Measurements from ENCODE around the gene MCOLN3.
"Not testable (repeated sequence)": the region's sequence is repeated elsewhere in the genome, so short reads cannot be mapped to it uniquely, and the experiment has no call there.

The MCOLN3 gene

DNA sequence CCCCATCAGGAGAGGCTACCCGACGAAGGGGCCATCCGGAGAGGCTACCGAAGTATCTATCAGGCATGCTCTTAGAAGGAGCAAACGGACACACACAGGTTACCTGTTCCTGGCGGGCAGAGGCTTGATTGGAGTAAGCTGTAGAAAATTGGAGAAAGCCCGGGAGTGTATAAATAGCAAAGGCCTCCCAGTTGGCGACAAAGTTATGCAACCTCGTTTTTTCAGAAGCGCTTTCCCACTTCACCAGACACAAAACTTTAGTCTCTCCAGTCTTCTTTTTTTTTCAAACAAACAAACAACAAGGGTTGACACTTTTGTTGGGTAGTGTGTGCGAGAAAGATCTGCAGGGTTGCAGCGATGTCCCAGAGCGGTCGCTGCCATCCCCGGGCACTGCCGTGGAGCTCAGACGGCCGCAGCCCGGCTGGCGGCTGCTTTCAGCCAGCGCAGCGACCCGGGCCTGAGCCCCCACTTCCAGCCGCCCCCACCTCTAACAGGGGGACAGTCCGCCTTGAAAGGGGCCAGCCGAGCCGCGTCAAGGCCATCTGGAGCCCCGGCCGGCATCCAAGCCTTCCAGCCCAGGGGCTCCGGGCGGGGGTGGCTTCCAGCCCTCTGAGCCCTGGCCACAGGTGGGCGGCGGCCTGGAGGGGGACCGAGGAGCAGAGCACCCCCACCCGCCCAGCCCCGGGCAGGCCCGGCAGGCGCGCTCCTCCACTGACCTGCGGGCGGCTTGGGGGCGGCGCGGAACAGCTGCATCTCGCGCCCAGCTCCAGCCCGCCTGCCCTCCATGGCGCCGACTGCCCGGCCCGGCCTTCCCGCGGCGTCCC lies 616 bp downstream of the MCOLN3 start:
- DNase-seq (ENCODE audit: low read depth) = no peak

DNA sequence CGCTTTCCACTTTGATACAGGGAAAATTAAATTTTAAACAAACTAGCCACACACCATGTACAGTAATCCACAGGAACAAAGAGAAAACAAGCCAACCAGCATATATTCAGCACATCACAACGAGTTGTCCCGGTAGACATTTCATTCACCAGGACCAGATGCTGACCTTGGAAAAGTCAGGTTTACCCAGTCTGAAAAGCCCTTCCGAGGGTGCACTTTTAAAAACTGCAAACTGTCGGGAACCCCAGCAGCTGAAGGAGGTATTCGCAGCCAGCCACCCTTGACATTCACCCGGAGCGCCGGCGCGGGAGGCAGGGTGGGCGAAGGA lies 1.2 kb downstream of the MCOLN3 start:
- DNase-seq (ENCODE audit: low read depth) = no peak

DNA sequence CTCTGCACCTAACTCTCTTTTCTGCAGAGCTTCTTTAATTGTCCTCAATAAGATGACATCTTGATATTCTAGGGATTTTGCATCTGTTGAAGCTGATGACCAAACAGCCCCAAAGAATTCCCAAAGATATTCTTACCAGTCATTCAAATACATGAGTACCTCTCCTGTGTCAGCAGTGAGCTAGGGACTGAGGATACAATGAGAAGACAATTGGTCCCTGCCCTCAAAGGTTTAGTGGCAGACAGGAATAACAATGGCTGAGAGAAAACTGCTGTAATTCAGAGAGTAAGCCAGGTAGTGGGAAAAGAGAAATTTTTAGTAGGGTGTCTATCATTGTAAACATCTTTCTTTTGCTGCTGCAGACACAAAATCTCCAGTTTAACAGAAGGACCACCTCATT lies 5.9 kb downstream of the MCOLN3 start:
- no peak for DNase-seq (ENCODE audit: low read depth)

DNA sequence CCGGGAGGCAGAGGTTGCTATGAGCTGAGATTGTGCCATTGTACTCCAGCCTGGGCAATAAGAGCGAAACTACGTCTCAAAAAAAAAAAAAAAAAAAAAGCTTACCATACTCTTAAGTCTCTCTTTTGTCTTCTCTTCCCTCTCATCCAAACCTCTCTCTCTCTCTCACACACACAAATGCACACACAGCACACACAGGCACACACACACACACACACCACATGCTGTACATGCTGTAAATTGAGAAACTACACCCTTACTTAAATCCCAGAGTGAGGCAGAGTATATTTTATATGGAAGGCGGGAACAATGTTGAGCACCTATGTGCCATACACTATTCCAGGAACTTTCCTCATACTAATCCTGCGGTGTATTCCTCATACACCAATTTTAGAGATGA lies 6.5 kb downstream of the MCOLN3 start:
- DNase-seq (ENCODE audit: low read depth) = no peak

DNA sequence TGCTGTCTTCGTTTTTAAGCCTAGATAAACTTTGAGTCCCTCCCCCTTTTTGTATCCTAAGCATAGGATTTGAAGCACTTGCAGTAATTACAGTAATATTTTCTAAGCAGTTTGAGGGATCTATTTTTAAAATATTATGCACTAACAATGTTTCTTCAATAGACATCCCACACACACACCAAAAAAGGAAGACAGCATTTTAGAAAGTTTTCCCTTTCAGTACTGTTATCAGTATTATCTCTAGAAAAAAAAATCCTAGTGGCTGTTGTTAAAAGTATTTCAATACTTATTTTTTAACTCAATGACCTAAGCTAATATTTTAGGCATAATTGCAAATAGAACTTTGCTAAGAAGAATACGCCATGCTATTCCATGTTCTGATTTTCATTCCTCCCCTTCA lies 15.1 kb downstream of the MCOLN3 start:
- DNase-seq (ENCODE audit: low read depth) = no peak

DNA sequence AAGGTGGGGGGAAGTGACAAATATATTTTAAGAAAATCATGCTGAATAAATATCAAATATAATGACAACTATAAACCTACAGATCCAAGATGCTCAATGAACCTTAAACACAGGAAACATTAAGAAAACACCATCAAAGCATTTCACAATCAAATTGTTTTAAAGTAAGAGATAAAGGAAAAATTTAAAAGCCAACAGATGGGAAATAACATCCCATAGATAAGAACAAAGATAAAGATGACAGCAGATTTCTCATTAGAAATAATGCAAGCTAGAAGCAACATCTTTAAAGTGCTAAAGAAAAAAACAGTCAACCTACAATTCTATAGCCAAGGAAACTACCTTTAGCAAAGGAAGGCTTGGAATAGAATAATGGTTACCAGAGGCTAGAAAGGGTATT lies 17.8 kb downstream of the MCOLN3 start:
- no peak for DNase-seq (ENCODE audit: low read depth)

DNA sequence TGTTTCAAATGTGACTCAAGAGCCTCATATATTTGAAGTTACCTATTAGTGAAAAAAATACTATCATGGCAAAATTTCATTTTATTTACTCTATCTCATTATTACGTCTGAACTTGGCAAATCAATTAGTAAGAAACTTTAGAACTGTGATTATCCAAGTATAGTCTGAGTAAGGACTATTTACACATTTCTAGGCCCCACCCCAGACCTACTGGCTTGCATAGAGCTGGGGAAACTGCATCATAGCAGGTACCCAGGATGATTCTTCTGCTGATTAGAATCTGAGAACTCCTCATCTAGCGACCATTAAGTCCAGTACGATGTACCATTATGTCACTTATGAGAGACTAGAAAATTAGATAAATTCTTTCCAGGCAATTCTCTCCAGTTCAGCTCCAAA lies 20.1 kb downstream of the MCOLN3 start:
- DNase-seq (ENCODE audit: low read depth) = no peak

DNA sequence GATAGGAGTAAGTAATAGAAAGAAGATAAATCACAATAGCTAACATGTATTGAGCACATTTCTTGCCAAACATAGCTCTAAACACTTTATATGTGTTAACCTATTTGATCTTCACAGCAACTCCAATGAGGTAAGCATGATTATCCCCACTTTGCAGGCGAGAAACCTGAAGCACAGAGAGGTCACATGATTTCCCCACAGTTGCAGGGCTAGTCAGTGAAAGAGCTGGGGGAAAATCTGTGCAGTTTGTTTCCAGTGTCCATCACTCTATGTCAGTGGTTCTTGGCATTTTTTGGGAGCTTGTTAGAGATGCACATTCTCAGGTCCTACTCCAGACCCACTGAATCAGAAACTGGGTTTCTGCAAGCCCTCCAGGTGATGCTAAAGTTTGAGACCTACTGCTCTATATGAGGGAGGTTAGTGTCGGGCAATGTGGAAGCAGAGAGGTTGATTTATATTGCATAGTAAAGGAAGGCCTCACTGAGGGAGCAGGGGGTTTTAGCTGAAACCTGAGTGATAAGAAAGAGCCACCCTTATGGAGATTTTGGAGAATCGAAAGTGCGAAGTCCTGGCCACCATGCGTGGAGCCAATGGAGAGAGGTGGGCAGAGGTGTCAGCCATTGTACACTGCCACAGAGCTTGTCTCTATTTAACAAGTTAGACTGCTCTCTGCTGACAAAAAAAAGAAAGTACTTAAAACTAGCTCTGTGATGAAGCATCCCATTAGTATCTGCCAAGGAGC lies 20.9 kb downstream of the MCOLN3 start:
- no peak for DNase-seq (ENCODE audit: low read depth)

DNA sequence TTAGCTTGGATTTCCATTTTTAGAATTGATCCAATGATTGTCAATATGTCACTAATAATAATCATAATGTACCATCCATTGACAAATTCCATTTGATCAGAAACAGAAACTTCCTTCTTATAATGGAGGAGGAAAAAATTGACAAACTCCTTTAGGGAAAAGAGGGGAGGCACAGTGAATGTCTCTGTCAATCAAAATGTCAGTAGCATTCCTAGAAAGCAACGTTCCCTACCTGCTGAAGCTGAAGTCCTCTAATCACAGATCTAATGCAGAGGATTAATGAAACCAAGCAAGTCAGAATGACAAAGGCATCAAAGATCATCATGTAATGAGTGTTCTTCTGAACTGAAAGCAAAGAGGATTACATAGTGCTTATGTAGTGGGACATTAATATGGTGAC lies 22.4 kb downstream of the MCOLN3 start:
- DNase-seq (ENCODE audit: low read depth) = no peak

DNA sequence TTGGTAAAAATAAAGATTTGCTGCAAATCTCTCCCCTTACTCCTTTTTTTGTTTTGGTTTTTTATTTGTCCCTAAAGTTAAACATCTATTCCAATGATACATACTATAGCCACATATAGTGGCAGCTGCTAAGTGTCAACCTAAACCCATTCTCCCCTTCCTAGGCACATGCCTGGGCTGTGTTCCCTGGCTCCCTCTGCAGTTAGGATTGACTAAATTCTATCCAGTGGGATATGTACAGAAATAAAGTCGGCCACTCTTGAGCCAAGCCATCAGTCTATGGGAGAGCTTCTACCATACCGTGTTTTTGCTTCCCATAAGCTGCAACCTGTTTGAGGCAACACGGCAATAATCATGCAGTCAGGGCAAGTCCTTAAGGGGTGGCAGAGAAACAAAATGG lies 23.6 kb downstream of the MCOLN3 start:
- no peak for DNase-seq (ENCODE audit: low read depth)

DNA sequence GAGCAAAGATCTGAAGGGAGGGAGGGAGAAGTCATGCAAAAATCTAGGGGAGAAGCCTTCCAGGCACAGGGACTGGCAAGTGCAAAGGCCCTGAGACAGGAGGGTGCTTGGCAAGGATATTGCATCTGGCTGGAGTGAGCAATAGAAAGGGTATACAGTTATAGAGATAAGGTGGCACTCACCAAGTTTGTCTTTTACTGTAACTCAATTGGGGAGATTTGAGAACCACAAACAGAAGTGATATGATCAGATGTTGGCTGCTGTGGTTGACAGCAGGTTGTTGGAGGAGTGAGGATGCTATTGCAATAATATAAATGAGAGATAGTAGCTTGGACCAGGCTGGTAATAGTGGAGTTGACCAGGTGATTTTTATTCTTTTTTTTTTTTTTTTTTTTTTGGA lies 25.6 kb downstream of the MCOLN3 start:
- no peak for DNase-seq (ENCODE audit: low read depth)

DNA sequence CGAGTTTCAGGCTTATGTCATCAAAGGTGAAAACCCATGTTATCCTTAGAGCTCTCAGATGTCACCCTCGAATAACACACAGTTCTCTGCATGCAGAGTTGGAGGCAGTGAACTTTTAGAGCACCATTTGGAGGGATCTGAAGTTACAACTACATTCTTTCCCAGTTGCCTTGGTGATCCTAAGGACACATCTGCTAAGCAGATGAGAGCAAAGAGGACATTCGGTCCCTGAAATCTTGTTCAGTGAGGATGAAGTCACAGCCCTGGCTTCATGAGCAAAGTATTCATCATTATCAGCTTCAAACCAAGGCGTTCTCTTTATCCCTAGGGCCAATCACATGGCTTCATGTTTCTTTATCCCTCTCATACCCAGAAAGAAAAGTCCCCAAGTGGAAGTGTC lies 28.3 kb downstream of the MCOLN3 start:
- no peak for DNase-seq (ENCODE audit: low read depth)

DNA sequence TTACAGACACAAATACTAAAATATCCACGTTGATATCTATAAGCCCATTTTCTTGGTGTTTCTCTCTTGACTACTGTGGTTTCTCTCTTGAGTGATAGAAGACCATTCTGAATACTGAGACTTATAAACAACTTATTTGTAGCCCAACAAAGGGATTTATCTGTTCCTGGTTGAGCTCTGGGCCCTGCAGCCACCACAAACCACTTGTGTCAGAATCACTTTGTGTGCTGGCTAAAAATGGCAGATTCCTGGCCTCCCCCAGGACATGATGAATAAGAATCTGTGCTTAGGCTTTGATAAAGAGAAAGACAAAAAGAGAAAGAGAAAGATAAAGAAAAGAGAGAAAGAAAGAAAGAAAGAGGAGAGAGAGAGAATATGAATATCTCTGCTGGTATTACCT lies 32.5 kb downstream of the MCOLN3 start:
- DNase-seq (ENCODE audit: low read depth) = no peak

DNA sequence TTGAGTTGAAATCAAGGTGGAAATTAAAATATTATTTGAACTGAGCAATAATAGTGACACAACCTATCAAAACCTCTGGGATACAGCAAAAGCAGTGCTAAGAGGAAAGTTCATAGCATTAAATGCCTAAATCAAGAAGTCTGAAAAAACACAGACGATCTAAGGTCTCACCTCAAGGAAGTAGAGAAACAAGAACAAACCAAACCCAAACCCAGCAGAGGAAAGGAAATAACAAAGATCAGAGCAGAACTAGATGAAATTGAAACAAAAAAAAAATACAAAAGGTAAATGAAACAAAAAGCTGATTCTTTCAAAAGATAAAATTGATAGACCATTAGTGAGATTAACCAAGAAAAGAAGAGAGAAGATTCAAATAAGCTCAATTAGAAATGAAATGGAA lies 42.7 kb downstream of the MCOLN3 start:
- DNase-seq (ENCODE audit: low read depth) = not testable (repeated sequence)

DNA sequence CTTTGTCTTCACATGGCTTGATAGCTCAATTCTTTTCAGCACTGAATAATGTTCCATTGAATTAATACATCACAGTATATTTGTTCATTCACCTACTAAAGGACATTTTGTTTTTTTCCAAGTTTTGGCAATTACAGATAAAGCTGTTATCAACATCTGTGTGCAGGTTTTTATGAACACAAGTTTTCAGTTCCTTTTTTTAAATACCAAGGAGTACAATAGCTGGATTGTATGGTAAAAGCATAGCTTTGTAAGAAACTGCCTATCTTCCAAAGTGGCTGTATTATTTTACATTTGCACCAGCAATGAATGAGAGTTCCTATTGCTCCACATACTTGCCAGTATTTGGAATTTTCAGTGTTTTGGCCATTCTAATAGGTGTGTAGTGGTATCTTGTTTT lies 46.6 kb downstream of the MCOLN3 start:
- no peak for DNase-seq (ENCODE audit: low read depth)

DNA sequence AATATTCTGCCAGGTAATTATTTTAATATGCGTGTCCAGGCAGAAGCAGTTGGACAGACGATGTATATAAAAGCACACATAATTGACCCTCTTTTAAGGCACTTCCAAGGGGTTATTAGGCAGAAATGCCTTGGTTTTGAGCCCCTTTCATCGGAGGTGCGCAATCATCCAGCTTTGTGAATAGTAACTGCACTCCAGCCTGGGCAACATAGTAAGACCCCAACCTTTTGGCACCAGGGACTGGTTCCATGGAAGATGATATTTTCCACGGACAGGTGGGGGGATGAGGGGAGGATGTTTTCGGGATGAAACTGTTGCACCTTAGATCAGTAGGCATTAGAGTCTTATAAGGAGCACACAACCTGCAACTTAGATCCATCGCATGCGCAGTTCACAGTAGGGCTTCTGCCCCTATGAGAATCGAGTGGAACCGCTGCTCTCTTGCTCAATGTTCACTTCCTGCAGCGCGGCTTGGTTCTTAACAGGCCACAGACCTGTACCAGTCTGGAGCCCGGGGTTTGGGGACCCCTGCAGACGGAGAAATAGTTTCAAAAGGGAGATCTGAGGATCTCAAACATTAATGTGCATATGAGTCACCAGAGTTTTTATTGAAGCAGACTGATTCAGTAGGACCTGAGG lies 49.5 kb downstream of the MCOLN3 start:
- DNase-seq (ENCODE audit: low read depth) = no peak

DNA sequence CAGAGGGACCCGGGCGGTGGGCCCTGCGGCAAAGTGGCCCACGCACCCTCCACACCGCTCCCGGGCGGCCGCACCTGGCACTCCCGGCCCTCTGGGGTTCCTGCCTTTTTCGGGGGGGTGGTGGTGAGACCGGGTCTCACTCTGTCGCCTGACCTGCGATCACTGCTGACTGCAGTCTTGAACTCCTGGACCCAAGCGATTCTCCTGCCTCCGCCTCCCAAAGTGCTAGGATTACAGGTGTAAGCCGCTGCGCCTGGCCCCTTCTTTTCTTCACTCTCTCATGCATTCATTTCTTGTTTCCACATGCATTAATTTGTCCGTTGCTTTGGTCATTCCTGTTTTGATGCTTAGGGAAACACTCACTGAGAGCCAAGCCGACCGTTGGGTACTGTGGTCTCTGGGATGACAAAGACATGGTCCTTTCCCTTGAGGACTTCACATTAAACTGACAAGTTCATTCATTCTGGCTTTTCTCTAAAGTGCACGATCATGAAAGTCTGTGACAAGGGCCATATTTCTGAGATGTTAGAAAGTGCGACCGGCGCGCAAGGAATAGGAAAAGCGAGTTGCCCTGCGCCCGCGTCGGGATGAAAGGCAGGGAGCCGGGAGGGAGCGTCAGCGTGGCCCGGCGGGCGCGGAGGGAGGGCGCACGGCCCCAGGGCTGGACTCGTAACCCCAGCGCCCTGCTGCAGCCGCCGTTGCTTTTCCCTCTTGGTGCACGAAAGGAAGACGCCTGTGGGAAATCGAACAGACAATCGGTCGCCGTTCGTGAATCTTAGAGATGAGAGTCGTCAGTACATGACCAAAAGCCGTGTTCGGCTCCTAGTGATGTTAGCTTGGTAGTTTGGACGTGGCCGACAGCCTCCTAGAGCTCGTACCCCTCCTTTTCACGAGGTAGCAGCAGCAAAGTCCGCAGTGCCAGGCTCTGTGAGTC lies 50.4 kb downstream of the MCOLN3 start:
- no peak for DNase-seq (ENCODE audit: low read depth)

DNA sequence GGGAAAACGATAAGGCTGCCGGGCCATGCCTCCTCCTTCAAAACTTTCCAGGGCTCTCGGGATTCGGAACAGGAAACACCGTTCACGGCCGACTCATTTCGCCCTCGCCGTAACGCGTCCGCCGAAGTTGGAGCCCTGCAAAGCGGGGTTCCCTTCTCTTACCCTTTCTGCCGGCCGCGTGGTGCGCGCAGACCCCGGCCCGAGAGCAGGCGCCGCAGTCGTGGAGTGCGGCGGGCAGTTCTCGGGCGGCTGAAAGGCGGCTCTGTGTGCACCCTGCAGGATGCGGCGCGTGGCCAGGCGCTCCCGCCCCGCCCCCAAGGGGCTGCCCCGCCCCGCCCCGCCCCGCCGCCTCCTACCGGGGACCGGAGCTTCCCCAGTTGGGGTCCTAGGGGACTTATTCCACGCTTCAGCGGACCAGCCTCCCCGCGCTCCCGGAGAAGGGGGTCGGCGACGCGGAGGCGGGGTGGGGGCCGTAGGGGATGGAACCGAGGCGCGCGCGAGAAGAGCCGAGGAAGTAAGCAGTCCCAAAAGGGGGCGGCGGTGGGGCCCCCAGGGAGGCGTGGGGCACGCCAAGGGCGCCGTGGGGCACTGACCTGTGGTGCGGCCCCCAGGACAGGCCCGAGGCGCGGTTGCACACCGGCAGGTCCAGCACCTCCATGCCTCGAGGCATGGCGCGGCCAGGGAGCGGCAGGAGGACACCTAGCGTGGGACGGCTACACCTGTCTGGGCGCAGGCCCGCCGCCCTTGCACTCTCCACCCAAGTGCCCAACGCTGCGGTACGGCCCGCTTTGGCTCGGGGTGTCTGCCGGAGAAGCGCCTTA lies 51.2 kb downstream of the MCOLN3 start, which contains the start of gene MCOLN2:
TSS of gene MCOLN2 (minus strand) at position 268 of the 821 bp plus-strand sequence. CDS start at position 27, 241 bp downstream.
- no peak for DNase-seq (ENCODE audit: low read depth)

DNA sequence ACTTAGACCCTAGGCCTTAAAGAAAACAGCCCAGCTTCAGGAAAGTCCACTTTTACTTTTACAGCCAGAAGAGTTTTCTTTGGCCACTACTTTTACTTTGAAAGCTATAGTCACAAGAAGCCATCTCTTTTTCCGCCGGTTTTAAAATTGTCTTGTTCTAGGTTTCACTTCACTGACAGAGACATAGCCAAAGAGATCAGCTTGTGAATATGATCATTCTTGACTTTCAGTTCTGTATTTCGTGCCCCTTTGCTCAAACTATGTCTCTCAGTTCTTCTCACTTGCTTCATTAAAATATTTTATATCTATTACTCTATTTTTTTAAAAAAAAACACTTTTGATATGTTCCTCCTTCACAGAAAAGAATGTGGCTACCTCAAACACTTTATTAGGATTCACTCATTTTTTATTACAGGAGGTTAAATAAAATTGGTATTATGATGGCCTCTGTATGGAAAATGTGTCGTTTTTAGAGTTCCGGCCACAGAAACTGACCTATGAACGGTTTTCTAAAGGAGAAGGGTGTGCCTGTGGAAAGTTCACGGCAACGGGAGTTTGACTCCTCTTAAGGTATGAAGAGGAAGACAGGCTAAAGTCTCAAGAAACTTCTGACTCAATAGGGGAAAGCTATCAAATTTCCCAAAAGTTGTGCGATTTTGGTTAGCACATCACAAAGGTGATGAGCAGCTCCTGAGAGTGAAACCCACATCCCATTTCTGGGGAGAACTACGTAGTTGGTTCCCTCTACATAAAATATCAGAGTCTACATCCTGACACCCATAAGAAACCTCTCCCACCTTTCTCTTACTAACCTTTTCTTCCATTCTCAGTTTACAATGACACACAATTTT lies 52.6 kb downstream of the MCOLN3 start:
- DNase-seq (ENCODE audit: low read depth) = no peak

All from stimulated activated CD8-positive, alpha-beta memory T cell treated with anti-CD3 and anti-CD28 coated beads, Interleukin-7, amount 100 ng/mL, for 24 hours (primary cell).